ENCODE results near the gene MUC5AC. TPM values are rescaled to one million over a fixed set of nuclear protein-coding genes. Genes with fewer than 3 reads are reported as not detected.
"Not testable (repeated sequence)": the region's sequence is repeated elsewhere in the genome, so short reads cannot be mapped to it uniquely, and the experiment has no call there.

The MUC5AC gene
- total RNA-seq, 2 experiments from 2014 or later: not detected

GRCh38 chr11:1158681-1159487, 1.1 kb downstream of the MUC5AC start:
- peaks cover 7% of the 10 kb centered on the region; the same call in 1 of the 2 replicates for H3K9me3 ChIP-seq (ENCODE audit: low read length)
- no peaks in the 10 kb centered on the region for H3K9me2 ChIP-seq (ENCODE audit: insufficient read depth, low read length)
- no peaks in the 10 kb centered on the region for H4K20me1 ChIP-seq (ENCODE audit: insufficient read depth, low read length)
- no peaks in the 10 kb centered on the region for H3K36me3 ChIP-seq (ENCODE audit: insufficient read depth, low read length)
- no peak overlapping the region for H3K4me3 ChIP-seq (ENCODE audit: low read depth, low read length, poor library complexity, severe bottlenecking)
- intact Hi-C loops (cut with micrococcal nuclease; ENCODE audit: unreplicated experiment): no loop called here
- TF ChIP-seq CTCF (conservative IDR thresholded peaks at IDR 0.05; ENCODE audit: low read length): no peak
- TF ChIP-seq EZH2phosphoT487 (IDR thresholded peaks at IDR 0.05; ENCODE audit: borderline replicate concordance, low read depth, low read length): no peak
- no peak overlapping the region for H3K27ac ChIP-seq (ENCODE audit: low read depth, low read length, poor library complexity, severe bottlenecking)
- ChIA-PET POLR2A (no interaction called here), CTCF (ENCODE audit: unreplicated experiment) (no interaction called here)
- no peaks in the 10 kb centered on the region for H3K4me1 ChIP-seq (ENCODE audit: insufficient read depth, low read length, poor library complexity, severe bottlenecking)
- H3K4me2 ChIP-seq (ENCODE audit: low read length): no peak overlapping the region
- DNase-seq (ENCODE audit: low spot score): no peak
- H2AFZ ChIP-seq (ENCODE audit: low read length): no peak overlapping the region
- H3K79me2 ChIP-seq (ENCODE audit: insufficient read depth, low read depth, low read length): no peaks in the 10 kb centered on the region
- no TSS peak for BruUV-seq (replicated peaks)

GRCh38 chr11:1159488-1160220, 1.9 kb downstream of the MUC5AC start:
- H3K36me3 ChIP-seq (ENCODE audit: insufficient read depth, low read length); H3K4me2 ChIP-seq (ENCODE audit: low read length); H3K9me3 ChIP-seq (ENCODE audit: low read length); H2AFZ ChIP-seq (ENCODE audit: low read length); DNase-seq (ENCODE audit: low spot score); H4K20me1 ChIP-seq (ENCODE audit: insufficient read depth, low read length); H3K4me1 ChIP-seq (ENCODE audit: insufficient read depth, low read length, poor library complexity, severe bottlenecking); intact Hi-C loops (cut with micrococcal nuclease; ENCODE audit: unreplicated experiment); H3K79me2 ChIP-seq (ENCODE audit: insufficient read depth, low read depth, low read length); CTCF ChIA-PET (ENCODE audit: unreplicated experiment); H3K9me2 ChIP-seq (ENCODE audit: insufficient read depth, low read length); H3K4me3 ChIP-seq (ENCODE audit: low read depth, low read length, poor library complexity, severe bottlenecking); BruUV-seq (replicated peaks); H3K27ac ChIP-seq (ENCODE audit: low read depth, low read length, poor library complexity, severe bottlenecking); POLR2A ChIA-PET: not testable (repeated sequence)

GRCh38 chr11:1160231-1161101, 2.7 kb downstream of the MUC5AC start:
- Histone ChIP-seq H3K27ac (ENCODE audit: low read depth, low read length, poor library complexity, severe bottlenecking) (no peak overlapping the region), H3K9me3 (ENCODE audit: low read length) (peaks cover 3% of the 10 kb centered on the region; the same call in 1 of the 2 replicates), H3K4me1 (ENCODE audit: insufficient read depth, low read length, poor library complexity, severe bottlenecking) (no peaks in the 10 kb centered on the region), H3K36me3 (ENCODE audit: insufficient read depth, low read length) (no peaks in the 10 kb centered on the region), H3K4me2 (ENCODE audit: low read length) (no peak overlapping the region), H4K20me1 (ENCODE audit: insufficient read depth, low read length) (no peaks in the 10 kb centered on the region), H3K9me2 (ENCODE audit: insufficient read depth, low read length) (no peaks in the 10 kb centered on the region), H3K4me3 (ENCODE audit: low read depth, low read length, poor library complexity, severe bottlenecking) (no peak overlapping the region), H3K79me2 (ENCODE audit: insufficient read depth, low read depth, low read length) (no peaks in the 10 kb centered on the region), H2AFZ (ENCODE audit: low read length) (no peak overlapping the region)
- CTCF ChIA-PET (ENCODE audit: unreplicated experiment): no interaction called here
- TF ChIP-seq CTCF (conservative IDR thresholded peaks at IDR 0.05; ENCODE audit: low read length) (no peak), EZH2phosphoT487 (IDR thresholded peaks at IDR 0.05; ENCODE audit: borderline replicate concordance, low read depth, low read length) (no peak)
- BruUV-seq (replicated peaks): no TSS peak
- DNase-seq (ENCODE audit: low spot score): no peak
- POLR2A ChIA-PET: no interaction called here
- intact Hi-C loops (cut with micrococcal nuclease; ENCODE audit: unreplicated experiment): no loop called here

All from OCI-LY7 (cell line).